ENCODE measurements around the gene DOLPP1.
"Not testable (repeated sequence)": the region's sequence is repeated elsewhere in the genome, so short reads cannot be mapped to it uniquely, and the experiment has no call there.

DNA sequence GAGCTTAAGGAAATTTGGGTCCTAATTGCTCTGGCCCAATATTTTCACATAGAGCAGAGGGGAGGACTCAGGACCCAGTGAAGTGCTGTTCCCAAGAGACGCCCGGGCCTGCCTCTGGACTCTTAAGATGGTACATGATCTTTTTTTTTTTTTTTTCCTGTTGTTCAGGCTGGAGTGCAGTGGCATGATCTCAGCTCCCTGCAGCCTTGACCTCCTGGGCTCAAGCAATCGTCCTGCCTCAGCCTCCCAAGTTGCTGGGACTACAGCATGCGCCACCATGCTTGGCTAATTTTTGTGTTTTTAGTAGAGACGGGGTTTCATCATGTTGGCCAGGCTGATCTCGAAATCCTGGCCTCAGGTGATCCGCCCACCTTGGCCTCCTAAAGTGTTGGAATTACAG is 49.4 kb downstream of the DOLPP1 start:
- TF ChIP-seq, protein P1, sequence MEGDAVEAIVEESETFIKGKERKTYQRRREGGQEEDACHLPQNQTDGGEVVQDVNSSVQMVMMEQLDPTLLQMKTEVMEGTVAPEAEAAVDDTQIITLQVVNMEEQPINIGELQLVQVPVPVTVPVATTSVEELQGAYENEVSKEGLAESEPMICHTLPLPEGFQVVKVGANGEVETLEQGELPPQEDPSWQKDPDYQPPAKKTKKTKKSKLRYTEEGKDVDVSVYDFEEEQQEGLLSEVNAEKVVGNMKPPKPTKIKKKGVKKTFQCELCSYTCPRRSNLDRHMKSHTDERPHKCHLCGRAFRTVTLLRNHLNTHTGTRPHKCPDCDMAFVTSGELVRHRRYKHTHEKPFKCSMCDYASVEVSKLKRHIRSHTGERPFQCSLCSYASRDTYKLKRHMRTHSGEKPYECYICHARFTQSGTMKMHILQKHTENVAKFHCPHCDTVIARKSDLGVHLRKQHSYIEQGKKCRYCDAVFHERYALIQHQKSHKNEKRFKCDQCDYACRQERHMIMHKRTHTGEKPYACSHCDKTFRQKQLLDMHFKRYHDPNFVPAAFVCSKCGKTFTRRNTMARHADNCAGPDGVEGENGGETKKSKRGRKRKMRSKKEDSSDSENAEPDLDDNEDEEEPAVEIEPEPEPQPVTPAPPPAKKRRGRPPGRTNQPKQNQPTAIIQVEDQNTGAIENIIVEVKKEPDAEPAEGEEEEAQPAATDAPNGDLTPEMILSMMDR (IDR thresholded peaks at IDR 0.05 in 8 of 11, conservative IDR thresholded peaks at IDR 0.05 in 3 of 11) = not testable (repeated sequence)
- TF ChIP-seq POLR2A, POLR2AphosphoS5 (IDR thresholded peaks at IDR 0.05): not testable (repeated sequence)
